HepG2 (cell line): Measurements from ENCODE around the gene PROX1. TPM values are rescaled to one million over a fixed set of nuclear protein-coding genes. Genes with fewer than 3 reads are reported as not detected.

Source experiments
- AGO2 ChIP-seq: fragments of 200-400 bp; formaldehyde crosslinking; optimal IDR thresholded peaks from 2 replicates; pipeline ENCODE3; 2017; ENCODE audit warnings: mild to moderate bottlenecking, low read depth, low read length, moderate library complexity
- CREB3 ChIP-seq: sonication (generic); formaldehyde crosslinking; IDR thresholded peaks from 2 replicates; pipeline ENCODE4 v1.5.0; 2020; ENCODE audit warnings: missing genetic modification reagents
- DZIP1 ChIP-seq: sonication (generic); formaldehyde crosslinking; IDR thresholded peaks from 2 replicates; pipeline ENCODE4 v1.5.0; 2020; ENCODE audit warnings: mild to moderate bottlenecking, missing genetic modification reagents
- HDAC1 ChIP-seq: sonication (generic); formaldehyde crosslinking; IDR thresholded peaks from 2 replicates; pipeline ENCODE4 v1.5.1; 2020; ENCODE audit warnings: mild to moderate bottlenecking, missing genetic modification reagents
- HOXD1 ChIP-seq: sonication (generic); formaldehyde crosslinking; IDR thresholded peaks from 2 replicates; pipeline ENCODE4 v1.5.0; 2020; ENCODE audit warnings: missing genetic modification reagents
- MXD1 ChIP-seq: sonication (generic); formaldehyde crosslinking; IDR thresholded peaks from 2 replicates; pipeline ENCODE4 v1.4.0; 2020; ENCODE audit warnings: mild to moderate bottlenecking, missing genetic modification reagents
- PRDM4 ChIP-seq: sonication (generic); formaldehyde crosslinking; IDR thresholded peaks from 2 replicates; pipeline ENCODE4 v1.9.0; 2021; ENCODE audit warnings: missing genetic modification reagents, borderline replicate concordance
- SP5 ChIP-seq: IDR thresholded peaks from 2 replicates; pipeline ENCODE4 v1.6.1; 2016; ENCODE audit warnings: low read depth, borderline replicate concordance
- ZBTB2 ChIP-seq: sonication (generic); formaldehyde crosslinking; IDR thresholded peaks from 2 replicates; pipeline ENCODE4 v1.8.0; 2022; ENCODE audit warnings: low read depth, missing genetic modification reagents
- ZBTB37 ChIP-seq: sonication (generic); formaldehyde crosslinking; IDR thresholded peaks from 2 replicates; pipeline ENCODE4 v1.4.0; 2020; ENCODE audit warnings: mild to moderate bottlenecking, missing genetic modification reagents
- ZBTB7A ChIP-seq: sonication (generic); formaldehyde crosslinking; IDR thresholded peaks from 2 replicates; pipeline ENCODE4 v1.8.0; 2022; ENCODE audit warnings: mild to moderate bottlenecking, missing genetic modification reagents
- ZFP1 ChIP-seq: IDR thresholded peaks from 2 replicates; pipeline ENCODE4 v1.6.1; 2016
- ZNF121 ChIP-seq: sonication (generic); formaldehyde crosslinking; IDR thresholded peaks from 2 replicates; pipeline ENCODE4 v1.5.0; 2020; ENCODE audit warnings: mild to moderate bottlenecking, missing genetic modification reagents
- ZNF280B ChIP-seq: sonication (generic); formaldehyde crosslinking; IDR thresholded peaks from 2 replicates; pipeline ENCODE4 v1.5.0; 2020; ENCODE audit warnings: missing genetic modification reagents, mild to moderate bottlenecking, borderline replicate concordance
- ZNF3 ChIP-seq: IDR thresholded peaks from 2 replicates; pipeline ENCODE4 v1.7.0; 2017; ENCODE audit warnings: inconsistent platforms
- ZNF432 ChIP-seq: sonication (generic); formaldehyde crosslinking; IDR thresholded peaks from 2 replicates; pipeline ENCODE4 v1.5.0; 2020; ENCODE audit warnings: missing genetic modification reagents, mild to moderate bottlenecking, borderline replicate concordance
- ZNF546 ChIP-seq: sonication (generic); formaldehyde crosslinking; conservative IDR thresholded peaks from 2 replicates; pipeline ENCODE4 v1.8.1; 2023; ENCODE audit warnings: mild to moderate bottlenecking, missing genetic modification reagents
- ZNF766 ChIP-seq: sonication (generic); formaldehyde crosslinking; IDR thresholded peaks from 2 replicates; pipeline ENCODE4 v1.5.0; 2020; ENCODE audit warnings: missing genetic modification reagents, borderline replicate concordance
- ZSCAN20 ChIP-seq: sonication (generic); formaldehyde crosslinking; IDR thresholded peaks from 2 replicates; pipeline ENCODE4 v1.4.0; 2020; ENCODE audit warnings: missing genetic modification reagents, mild to moderate bottlenecking, borderline replicate concordance
- polyA plus RNA-seq, 8 experiments: library from polyadenylated mRNA; depleted of rRNA in 3 of 8; stranded (reverse) in 7 of 8; unstranded in 1 of 8; fragments of >200 nt; fragmentation: Illumina TruSeq in 4 of 8; extraction: Trizol in 4 of 8; gene quantifications; 2 replicates each; pipeline versions ENCODE4 v1.2.1 to v1.2.3, GENCODE V29; 2011 to 2016; ENCODE audit warnings: low read depth in 4 of 8, missing spikeins in 1 of 8, mixed read lengths in 1 of 8; ENCODE audit not compliant: insufficient read depth in 1 of 8
- total RNA-seq, 5 experiments: library from RNA; depleted of rRNA; stranded (reverse); fragments of >200 nt; fragmentation: Illumina TruSeq; extraction: Trizol; gene quantifications; 2 replicates each; pipeline ENCODE4 v1.2.3, GENCODE V29; 2016; ENCODE audit warnings: low read depth in 1 of 5

Gene PROX1
- total and polyA plus RNA-seq, 2 of the 13 experiments (the other 11 are each of a cell fraction or from before 2014, with no cell fraction given) = 12.3 to 30.2 TPM

- TF ChIP-seq PRDM4 (CRISPR knock-in tag) (no peak), CREB3 (no peak), ZSCAN20 (CRISPR knock-in tag) (no peak), ZNF766 (CRISPR knock-in tag) (no peak), ZNF432 (CRISPR knock-in tag) (no peak), ZNF3 (CRISPR knock-in tag) (no peak), ZBTB7A (CRISPR knock-in tag) (no peak), ZFP1 (no peak; the same call in 1 of the 2 replicates), ZBTB2 (CRISPR knock-in tag) (no peak), ZNF546 (CRISPR knock-in tag) (no peak), HOXD1 (CRISPR knock-in tag) (peak; percentile 74), ZNF121 (CRISPR knock-in tag) (no peak), ZNF280B (CRISPR knock-in tag) (no peak), AGO2 (no peak), SP5 (CRISPR knock-in tag) (no peak; the same call in 1 of the 2 replicates), HDAC1 (CRISPR knock-in tag) (peak; percentile 85), MXD1 (CRISPR knock-in tag) (no peak), ZBTB37 (CRISPR knock-in tag) (no peak), DZIP1 (no peak)
These were observed 31.4 kb upstream of the PROX1 start (continued) for GRCh38 chr1:213956295-213956770.
